Skin of body (tissue), 2 donors: Measurements from ENCODE around the gene ZNF524. TPM values are rescaled to one million over a fixed set of nuclear protein-coding genes. Genes with fewer than 3 reads are reported as not detected.

ENCODE experiments used
- DNase-seq: peaks from one replicate; lab custom pipeline; 2025; lab: John Stamatoyannopoulos, UW
- total RNA-seq: library from RNA; depleted of rRNA; stranded (reverse); fragments of >200 nt; gene quantifications from one replicate; pipeline ENCODE4 v1.2.3, GENCODE V29; 2014

Gene ZNF524
- total RNA-seq, 1 donor from 2014 or later = 6.4 TPM

GRCh38 chr19:55619286-55619685 lies 19.2 kb downstream of the ZNF524 start:
- no peak for DNase-seq

- DNase-seq = no peak
These were observed 20.5 kb downstream of the ZNF524 start for GRCh38 chr19:55620410-55621204.

GRCh38 chr19:55621205-55621672 lies 21.2 kb downstream of the ZNF524 start:
- no peak for DNase-seq

- no peak for DNase-seq
These were observed 21.7 kb downstream of the ZNF524 start for GRCh38 chr19:55621673-55622231.

- no peak for DNase-seq
These were observed 22.3 kb downstream of the ZNF524 start for GRCh38 chr19:55622242-55622969.

- DNase-seq = no peak
These were observed 23.0 kb downstream of the ZNF524 start for GRCh38 chr19:55623130-55623529.

- no peak for DNase-seq
These were observed 23.5 kb downstream of the ZNF524 start for GRCh38 chr19:55623561-55623960.

GRCh38 chr19:55624109-55625003 lies 24.3 kb downstream of the ZNF524 start, which contains the start of gene ZNF784:
ZNF784 (minus strand) TSS chr19:55624566; CDS start chr19:55624561, 5 bp downstream.
- DNase-seq = peak; percentile 92

GRCh38 chr19:55625004-55625326 lies 24.9 kb downstream of the ZNF524 start:
- no peak for DNase-seq

GRCh38 chr19:55626350-55626749 lies 26.3 kb downstream of the ZNF524 start:
- no peak for DNase-seq

- DNase-seq = peak; percentile 87
These were observed 32.4 kb downstream of the ZNF524 start for GRCh38 chr19:55632463-55632834.

- DNase-seq = no peak
These were observed 33.8 kb downstream of the ZNF524 start for GRCh38 chr19:55633861-55634260.

- no peak for DNase-seq
These were observed 35.2 kb downstream of the ZNF524 start for GRCh38 chr19:55635334-55635717.

- DNase-seq = no peak
These were observed 35.9 kb downstream of the ZNF524 start for GRCh38 chr19:55635856-55636440.

- no peak for DNase-seq
These were observed 36.6 kb downstream of the ZNF524 start for GRCh38 chr19:55636723-55637122.

- no peak for DNase-seq
These were observed 37.4 kb downstream of the ZNF524 start for GRCh38 chr19:55637534-55637933.

GRCh38 chr19:55638864-55639359 lies 38.8 kb downstream of the ZNF524 start:
- DNase-seq = no peak

- DNase-seq = peak; percentile 78
These were observed 40.0 kb downstream of the ZNF524 start for GRCh38 chr19:55640043-55640576.

GRCh38 chr19:55640577-55641425 lies 40.7 kb downstream of the ZNF524 start, which contains the start of gene ZNF580:
ZNF580 (plus strand) TSS chr19:55641002; CDS start chr19:55642509, 1,507 bp downstream.
- peak; percentile 78 for DNase-seq
